ENCODE measurements around the gene POU2F2. TPM values are rescaled to one million over a fixed set of nuclear protein-coding genes. Genes with fewer than 3 reads are reported as not detected.

POU2F2 gene
- total RNA-seq, 1 experiment from 2014 or later = 2.4 TPM

DNA sequence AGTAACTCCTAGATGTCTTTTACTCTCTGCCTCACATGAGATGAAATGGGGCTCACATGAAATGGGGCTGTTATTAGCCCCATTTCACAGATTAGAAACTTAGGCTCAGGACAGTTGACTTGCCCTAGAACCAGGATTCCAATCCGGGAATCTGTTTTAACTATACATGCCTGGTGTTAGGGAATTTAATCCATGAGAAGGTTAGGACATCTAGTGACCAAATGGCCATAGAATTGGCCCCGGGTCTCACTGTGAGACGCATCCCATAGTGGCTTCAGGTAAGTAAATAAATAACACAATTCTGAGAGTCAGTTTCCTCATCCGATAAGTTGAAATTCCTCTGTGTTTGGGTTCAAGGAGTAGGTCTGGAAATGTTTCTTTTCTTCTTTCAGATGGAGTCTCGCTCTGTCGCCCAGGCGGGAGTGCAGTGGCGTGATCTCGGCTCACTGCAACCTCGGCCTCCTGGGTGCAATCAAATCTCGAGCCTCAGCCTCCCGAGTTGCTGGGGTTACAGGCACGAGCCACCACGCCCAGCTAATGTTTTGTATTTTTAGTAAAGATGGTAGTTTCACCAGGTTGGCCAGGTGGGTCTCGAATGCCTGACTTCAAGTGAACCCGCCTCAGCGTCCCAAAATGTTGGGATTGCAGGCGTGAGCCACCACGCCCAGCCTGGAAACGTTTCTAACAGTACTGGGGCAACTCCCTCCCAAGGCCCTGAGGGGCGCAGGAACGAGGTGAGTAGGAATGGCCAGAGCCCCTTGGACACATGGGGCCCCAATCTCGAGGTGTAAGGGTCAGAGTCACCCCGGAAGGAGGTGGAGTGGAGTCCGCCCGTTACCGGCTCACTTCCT, 57.5 kb downstream of the POU2F2 start:
- ATAC-seq (no peak), DNase-seq (no peak)
- peak overlapping the region; percentile 72 for H3K27ac ChIP-seq (ENCODE audit: low read length)
- H3K9ac ChIP-seq (ENCODE audit: low read length) = peak overlapping the region; percentile 96
- no peaks in the 10 kb centered on the region for H3K9me2 ChIP-seq (replicated peaks; ENCODE audit: low read length)
- ChIA-PET CTCF (no interaction called here), POLR2A (ENCODE audit: unreplicated experiment) (no interaction called here)
- no peaks in the 10 kb centered on the region for H3K27me3 ChIP-seq (ENCODE audit: low read length)
- no peaks in the 10 kb centered on the region for H3F3A ChIP-seq (ENCODE audit: low read length, unreplicated experiment)
- peaks cover 26% of the 10 kb centered on the region; the same call in 1 of the 2 replicates for H4K20me1 ChIP-seq (ENCODE audit: low read length)
- peaks cover 38% of the 10 kb centered on the region for H3K79me2 ChIP-seq (ENCODE audit: low read length)
- TF ChIP-seq EZH2 (IDR thresholded peaks at IDR 0.05; ENCODE audit: low read length, unreplicated experiment) (no peak), EZH2phosphoT487 (IDR thresholded peaks at IDR 0.05; ENCODE audit: borderline replicate concordance, low read length) (no peak)
- TF ChIP-seq, protein P1, sequence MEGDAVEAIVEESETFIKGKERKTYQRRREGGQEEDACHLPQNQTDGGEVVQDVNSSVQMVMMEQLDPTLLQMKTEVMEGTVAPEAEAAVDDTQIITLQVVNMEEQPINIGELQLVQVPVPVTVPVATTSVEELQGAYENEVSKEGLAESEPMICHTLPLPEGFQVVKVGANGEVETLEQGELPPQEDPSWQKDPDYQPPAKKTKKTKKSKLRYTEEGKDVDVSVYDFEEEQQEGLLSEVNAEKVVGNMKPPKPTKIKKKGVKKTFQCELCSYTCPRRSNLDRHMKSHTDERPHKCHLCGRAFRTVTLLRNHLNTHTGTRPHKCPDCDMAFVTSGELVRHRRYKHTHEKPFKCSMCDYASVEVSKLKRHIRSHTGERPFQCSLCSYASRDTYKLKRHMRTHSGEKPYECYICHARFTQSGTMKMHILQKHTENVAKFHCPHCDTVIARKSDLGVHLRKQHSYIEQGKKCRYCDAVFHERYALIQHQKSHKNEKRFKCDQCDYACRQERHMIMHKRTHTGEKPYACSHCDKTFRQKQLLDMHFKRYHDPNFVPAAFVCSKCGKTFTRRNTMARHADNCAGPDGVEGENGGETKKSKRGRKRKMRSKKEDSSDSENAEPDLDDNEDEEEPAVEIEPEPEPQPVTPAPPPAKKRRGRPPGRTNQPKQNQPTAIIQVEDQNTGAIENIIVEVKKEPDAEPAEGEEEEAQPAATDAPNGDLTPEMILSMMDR (conservative IDR thresholded peaks at IDR 0.05; ENCODE audit: low read depth, low read length) = no peak
- intact Hi-C loops (cut with micrococcal nuclease) = no loop called here
- peak overlapping the region; percentile 79; the same call in 1 of the 2 replicates for H2AFZ ChIP-seq (ENCODE audit: low read length)
- peak overlapping the region; percentile 91 for H3K4me2 ChIP-seq (ENCODE audit: low read length)
- no TSS peak for BruUV-seq (replicated peaks)
- H3K4me3 ChIP-seq (ENCODE audit: low read length) = peak overlapping the region; percentile 72
- H3K36me3 ChIP-seq (ENCODE audit: low read depth, low read length) = peaks cover 3% of the 10 kb centered on the region; the same call in 1 of the 2 replicates
- H3K4me1 ChIP-seq (ENCODE audit: insufficient read depth, low read length) = peaks cover 24% of the 10 kb centered on the region
- no peaks in the 10 kb centered on the region for H3K9me3 ChIP-seq (ENCODE audit: low read length)

DNA sequence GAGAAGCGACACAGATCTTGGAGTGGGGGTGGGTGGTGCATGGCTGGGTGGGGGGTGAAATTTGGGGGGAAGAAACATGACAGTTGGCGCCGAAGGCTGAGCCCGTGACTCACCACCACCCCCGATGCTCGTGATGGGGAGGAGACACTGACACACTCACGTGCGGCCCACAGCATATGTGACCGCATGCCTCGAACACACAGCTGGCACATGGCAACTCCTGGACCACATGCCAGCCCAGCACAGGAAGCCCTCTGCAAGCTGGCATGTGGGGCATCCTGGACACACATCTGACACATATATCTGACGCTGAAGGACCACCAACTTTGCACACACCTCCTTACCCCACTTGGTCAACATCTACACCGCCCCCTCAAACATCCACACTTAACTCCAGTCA, 61.0 kb downstream of the POU2F2 start:
- H3K4me2 ChIP-seq (ENCODE audit: low read length) = no peak overlapping the region
- ChIA-PET POLR2A (ENCODE audit: unreplicated experiment) (no interaction called here), CTCF (no interaction called here)
- H3K9me2 ChIP-seq (replicated peaks; ENCODE audit: low read length) = no peaks in the 10 kb centered on the region
- intact Hi-C loops (cut with micrococcal nuclease) = no loop called here
- TF ChIP-seq EZH2phosphoT487 (IDR thresholded peaks at IDR 0.05; ENCODE audit: borderline replicate concordance, low read length) (no peak), EZH2 (IDR thresholded peaks at IDR 0.05; ENCODE audit: low read length, unreplicated experiment) (no peak)
- TF ChIP-seq, protein P1 (conservative IDR thresholded peaks at IDR 0.05; ENCODE audit: low read depth, low read length) = no peak
- BruUV-seq (replicated peaks) = no TSS peak
- no peak overlapping the region for H2AFZ ChIP-seq (ENCODE audit: low read length)
- H3F3A ChIP-seq (ENCODE audit: low read length, unreplicated experiment) = no peaks in the 10 kb centered on the region
- H3K79me2 ChIP-seq (ENCODE audit: low read length) = peaks cover 4% of the 10 kb centered on the region
- ATAC-seq (no peak), DNase-seq (no peak)
- no peak overlapping the region for H3K9ac ChIP-seq (ENCODE audit: low read length)
- no peaks in the 10 kb centered on the region for H3K36me3 ChIP-seq (ENCODE audit: low read depth, low read length)
- no peak overlapping the region for H3K4me3 ChIP-seq (ENCODE audit: low read length)
- peaks cover 7% of the 10 kb centered on the region for H3K4me1 ChIP-seq (ENCODE audit: insufficient read depth, low read length)
- no peak overlapping the region for H3K27ac ChIP-seq (ENCODE audit: low read length)
- no peaks in the 10 kb centered on the region for H3K27me3 ChIP-seq (ENCODE audit: low read length)
- no peaks in the 10 kb centered on the region for H3K9me3 ChIP-seq (ENCODE audit: low read length)
- no peaks in the 10 kb centered on the region for H4K20me1 ChIP-seq (ENCODE audit: low read length)
